Gastrocnemius medialis (tissue), 4 donors: ENCODE measurements around the gene RETREG2. TPM values are rescaled to one million over a fixed set of nuclear protein-coding genes. Genes with fewer than 3 reads are reported as not detected.
A peak's percentile ranks its signal among the peaks of the same experiment; 100 is the strongest.

ENCODE experiments used
- ATAC-seq, 2 donors: fragments of 150-250 bp; one replicate each; pipeline ENCODE4 v1.9.1; 2016
- DNase-seq, 2 donors: peaks; one replicate each; pipeline ENCODE4 v3.0.0-alpha.2; 2019
- H3K27ac ChIP-seq, 4 donors: fragments of 200-600 bp; sonication (generic); 1 replicate in 1 of 4; 2 replicates in 3 of 4; pipeline ENCODE4 v1.5.1; 2016 to 2018; ENCODE audit warnings: mild to moderate bottlenecking in 2 of 4, moderate library complexity in 1 of 4
- H3K27me3 ChIP-seq, 3 donors: fragments of 200-600 bp; sonication (generic) in 2 of 3; 1 replicate in 1 of 3; 2 replicates in 2 of 3; pipeline versions ENCODE4 v1.5.1 to v1.6.0; 2016 to 2019; ENCODE audit warnings: mild to moderate bottlenecking in 1 of 3, moderate library complexity in 1 of 3
- H3K36me3 ChIP-seq, 2 donors: fragments of 200-600 bp; sonication (generic) in 1 of 2; one replicate each; pipeline ENCODE4 v1.5.1; 2017 to 2018
- H3K4me1 ChIP-seq, 2 donors: fragments of 200-600 bp; sonication (generic) in 1 of 2; one replicate each; pipeline ENCODE4 v1.5.1; 2016 to 2017; ENCODE audit warnings: mild to moderate bottlenecking in 2 of 2
- H3K4me3 ChIP-seq, 4 donors: fragments of 200-600 bp; sonication (generic) in 3 of 4; 1 replicate in 1 of 4; 2 replicates in 3 of 4; pipeline ENCODE4 v1.5.1; 2016 to 2019; ENCODE audit warnings: mild to moderate bottlenecking in 2 of 4
- H3K9me3 ChIP-seq, 3 donors: fragments of 200-600 bp; sonication (generic) in 2 of 3; 1 replicate in 1 of 3; 2 replicates in 2 of 3; pipeline ENCODE4 v1.5.1; 2016 to 2019
- POLR2A ChIP-seq, 2 donors: fragments of 450-650 bp; IDR thresholded peaks; one replicate each; pipeline ENCODE4 v1.6.1; 2017; ENCODE audit warnings: antibody characterized with exemption in 2 of 2, mild to moderate bottlenecking in 2 of 2, moderate library complexity in 2 of 2
- in situ Hi-C, 4 donors: fragments of 200-750 bp; cut with MboI; loops; one replicate each; pipeline versions ENCODE4 v1.15.0 to v1.8.0; 2017; ENCODE audit warnings: low sequenced_read_pairs in 4 of 4
- intact Hi-C: fragments of 100-400 bp; cut with DNase I; formaldehyde crosslinking; loops from one replicate; pipeline ENCODE4 v1.15.1; 2023; ENCODE audit warnings: low total_unique reads
- total RNA-seq, 4 donors: library from RNA; depleted of rRNA; stranded (reverse); fragments of >200 nt; gene quantifications; one replicate each; pipeline versions ENCODE4 v1.1.0 to v1.2.3, GENCODE V29; 2016
- TF ChIP-seq, protein P1 (sequence below), 5 experiments: fragments of 450-650 bp in 3 of 5; fragments of 200-600 bp in 2 of 5; sonication (generic) in 2 of 5; IDR thresholded peaks in 4 of 5; conservative IDR thresholded peaks in 1 of 5; 1 replicate in 4 of 5; 2 replicates in 1 of 5; pipeline ENCODE4 v1.5.1; 2016 to 2019; ENCODE audit warnings: antibody characterized with exemption in 5 of 5, mild to moderate bottlenecking in 3 of 5, moderate library complexity in 3 of 5

The RETREG2 gene
- total RNA-seq, 4 donors from 2014 or later: 39.8 to 57.2 (median 44.9) TPM

GRCh38 chr2:219155054-219155644, 22.9 kb upstream of the RETREG2 start:
- Histone ChIP-seq H3K27me3 (no peaks in the 10 kb centered on the region), H3K4me3 (no peak overlapping the region), H3K4me1 (peaks cover 5 to 6% of the 10 kb centered on the region in 2 donors), H3K9me3 (no peaks in the 10 kb centered on the region), H3K36me3 (peaks cover 3 to 34% of the 10 kb centered on the region in 2 donors), H3K27ac (no peak overlapping the region)
- no peak for DNase-seq
- TF ChIP-seq, protein P1, sequence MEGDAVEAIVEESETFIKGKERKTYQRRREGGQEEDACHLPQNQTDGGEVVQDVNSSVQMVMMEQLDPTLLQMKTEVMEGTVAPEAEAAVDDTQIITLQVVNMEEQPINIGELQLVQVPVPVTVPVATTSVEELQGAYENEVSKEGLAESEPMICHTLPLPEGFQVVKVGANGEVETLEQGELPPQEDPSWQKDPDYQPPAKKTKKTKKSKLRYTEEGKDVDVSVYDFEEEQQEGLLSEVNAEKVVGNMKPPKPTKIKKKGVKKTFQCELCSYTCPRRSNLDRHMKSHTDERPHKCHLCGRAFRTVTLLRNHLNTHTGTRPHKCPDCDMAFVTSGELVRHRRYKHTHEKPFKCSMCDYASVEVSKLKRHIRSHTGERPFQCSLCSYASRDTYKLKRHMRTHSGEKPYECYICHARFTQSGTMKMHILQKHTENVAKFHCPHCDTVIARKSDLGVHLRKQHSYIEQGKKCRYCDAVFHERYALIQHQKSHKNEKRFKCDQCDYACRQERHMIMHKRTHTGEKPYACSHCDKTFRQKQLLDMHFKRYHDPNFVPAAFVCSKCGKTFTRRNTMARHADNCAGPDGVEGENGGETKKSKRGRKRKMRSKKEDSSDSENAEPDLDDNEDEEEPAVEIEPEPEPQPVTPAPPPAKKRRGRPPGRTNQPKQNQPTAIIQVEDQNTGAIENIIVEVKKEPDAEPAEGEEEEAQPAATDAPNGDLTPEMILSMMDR (IDR thresholded peaks at IDR 0.05 in 4 of 5, conservative IDR thresholded peaks at IDR 0.05 in 1 of 5): peak; percentile 34 to 69 (median 60)
- no peak for TF ChIP-seq POLR2A (IDR thresholded peaks at IDR 0.05)
- intact Hi-C loops (loop anchor here (1.0 to 5.0 kb wide), 4 partner anchors 97 to 173 kb away; no protein-coding TSS in a partner anchor), in situ Hi-C loops (loop anchor here (5.0 to 25.0 kb wide), 5 partner anchors 100 to 142 kb away; partner anchors contain the start of gene DNAJB2 (in 2 of the 4))
- peak; percentile 41 to 66 for ATAC-seq

DNA sequence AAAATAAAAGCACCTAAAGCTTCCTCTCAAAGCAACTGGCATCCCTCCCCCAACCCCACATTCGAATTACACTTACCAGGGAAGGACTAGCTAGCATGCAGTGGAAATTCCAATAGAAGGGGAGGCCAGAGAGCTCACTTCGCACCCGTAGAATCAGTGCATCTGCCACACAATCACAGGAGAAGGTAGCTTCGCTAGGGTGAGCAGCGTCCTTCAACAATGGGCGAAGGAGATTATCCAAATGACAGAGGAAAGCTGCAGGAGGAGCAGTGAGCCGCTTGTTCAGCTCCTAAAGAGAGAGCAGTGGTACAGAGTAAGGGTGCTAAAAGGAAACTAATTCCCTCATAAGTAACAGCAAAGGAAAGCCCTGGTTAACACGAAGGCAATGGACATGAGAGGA, 20.7 kb upstream of the RETREG2 start:
- Histone ChIP-seq H3K27me3 (no peaks in the 10 kb centered on the region), H3K4me3 (no peak overlapping the region), H3K9me3 (no peaks in the 10 kb centered on the region), H3K4me1 (peaks cover 9 to 11% of the 10 kb centered on the region in 2 donors), H3K36me3 (peaks cover 3 to 34% of the 10 kb centered on the region in 2 donors), H3K27ac (no peak overlapping the region)
- DNase-seq (no peak), ATAC-seq (no peak)
- intact Hi-C loops: loop anchor here (5.0 kb wide), 1 partner anchor 175 kb away; no protein-coding TSS in a partner anchor
- in situ Hi-C loops: loop anchor here (5.0 to 25.0 kb wide), 5 partner anchors 103 to 140 kb away; partner anchors contain the start of gene DNAJB2 (in 2 of the 4)
- TF ChIP-seq, protein P1 (IDR thresholded peaks at IDR 0.05 in 4 of 5, conservative IDR thresholded peaks at IDR 0.05 in 1 of 5): no peak
- no peak for TF ChIP-seq POLR2A (IDR thresholded peaks at IDR 0.05)

DNA sequence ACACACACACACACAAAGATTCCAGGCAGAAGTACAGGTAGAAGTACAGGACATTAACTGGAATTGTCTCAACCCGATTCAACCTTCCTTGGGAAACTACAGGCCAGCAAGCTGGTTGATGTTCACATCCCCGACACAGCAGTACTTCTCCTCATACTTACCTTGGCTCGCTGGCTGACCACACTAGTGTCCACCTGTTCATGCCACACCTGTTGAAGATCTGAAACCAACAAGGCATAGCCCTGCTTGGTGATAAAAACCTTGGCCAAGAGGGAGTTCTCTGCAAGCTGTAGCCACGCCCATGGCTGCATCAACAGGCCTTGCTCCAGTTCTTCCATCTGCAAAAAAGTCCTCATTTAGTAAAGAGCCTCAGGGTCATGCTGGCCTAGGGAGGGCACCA, 20.1 kb upstream of the RETREG2 start:
- H3K36me3 ChIP-seq: peaks cover 3 to 31% of the 10 kb centered on the region in 2 donors
- intact Hi-C loops: loop anchor here (5.0 kb wide), 1 partner anchor 176 kb away; no protein-coding TSS in a partner anchor
- no peaks in the 10 kb centered on the region for H3K9me3 ChIP-seq
- peaks cover 9 to 11% of the 10 kb centered on the region in 2 donors for H3K4me1 ChIP-seq
- TF ChIP-seq POLR2A (IDR thresholded peaks at IDR 0.05): no peak
- TF ChIP-seq, protein P1 (IDR thresholded peaks at IDR 0.05 in 4 of 5, conservative IDR thresholded peaks at IDR 0.05 in 1 of 5): no peak
- no peak for ATAC-seq
- no peak overlapping the region for H3K27ac ChIP-seq
- no peaks in the 10 kb centered on the region for H3K27me3 ChIP-seq
- no peak overlapping the region for H3K4me3 ChIP-seq
- in situ Hi-C loops: loop anchor here (5.0 to 25.0 kb wide), 5 partner anchors 103 to 139 kb away; partner anchors contain the start of gene DNAJB2 (in 2 of the 4)
- DNase-seq: no peak

DNA sequence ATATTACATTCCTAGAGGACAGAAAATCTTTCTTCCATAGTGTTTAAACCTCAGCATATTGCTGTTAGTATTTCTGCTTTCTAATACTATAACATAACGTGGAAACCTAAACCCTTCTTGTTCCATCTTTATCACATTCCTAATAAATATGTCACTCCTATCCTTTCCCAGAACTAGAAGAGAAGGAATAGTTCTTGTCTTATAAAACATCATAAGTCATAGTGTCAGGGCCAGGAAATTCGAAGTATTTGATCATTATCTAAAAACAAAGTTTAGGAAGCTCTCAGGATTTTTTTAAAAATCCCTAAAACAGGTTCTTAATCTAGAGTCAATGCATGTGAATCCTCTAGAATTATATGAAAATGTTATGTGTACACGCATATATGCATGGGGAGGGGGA, 19.5 kb upstream of the RETREG2 start:
- Histone ChIP-seq H3K27me3 (no peaks in the 10 kb centered on the region), H3K36me3 (peaks cover 3 to 25% of the 10 kb centered on the region in 2 donors), H3K9me3 (no peaks in the 10 kb centered on the region), H3K4me3 (no peak overlapping the region), H3K27ac (no peak overlapping the region), H3K4me1 (peaks cover 9 to 11% of the 10 kb centered on the region in 2 donors)
- TF ChIP-seq POLR2A (IDR thresholded peaks at IDR 0.05): no peak
- TF ChIP-seq, protein P1 (IDR thresholded peaks at IDR 0.05 in 4 of 5, conservative IDR thresholded peaks at IDR 0.05 in 1 of 5): no peak
- in situ Hi-C loops (loop anchor here (5.0 to 25.0 kb wide), 5 partner anchors 104 to 139 kb away; partner anchors contain the start of gene DNAJB2 (in 2 of the 4)), intact Hi-C loops (loop anchor here (5.0 kb wide), 1 partner anchor 176 kb away; no protein-coding TSS in a partner anchor)
- no peak for DNase-seq
- no peak for ATAC-seq
